Testis (tissue), 2 donors: ENCODE results near the gene CYBA.

Source experiments
- POLR2A ChIP-seq: fragments of 450-650 bp; IDR thresholded peaks from one replicate; pipeline ENCODE4 v1.6.1; 2017; ENCODE audit warnings: antibody characterized with exemption, mild to moderate bottlenecking, moderate library complexity
- TF ChIP-seq, protein P1 (sequence below), 3 experiments: fragments of 450-650 bp in 2 of 3; fragments of 200-600 bp in 1 of 3; sonication (generic) in 1 of 3; IDR thresholded peaks; one replicate each; pipeline ENCODE4 v1.5.1; 2016 to 2019; ENCODE audit warnings: antibody characterized with exemption in 3 of 3, mild to moderate bottlenecking in 2 of 3, moderate library complexity in 1 of 3

DNA sequence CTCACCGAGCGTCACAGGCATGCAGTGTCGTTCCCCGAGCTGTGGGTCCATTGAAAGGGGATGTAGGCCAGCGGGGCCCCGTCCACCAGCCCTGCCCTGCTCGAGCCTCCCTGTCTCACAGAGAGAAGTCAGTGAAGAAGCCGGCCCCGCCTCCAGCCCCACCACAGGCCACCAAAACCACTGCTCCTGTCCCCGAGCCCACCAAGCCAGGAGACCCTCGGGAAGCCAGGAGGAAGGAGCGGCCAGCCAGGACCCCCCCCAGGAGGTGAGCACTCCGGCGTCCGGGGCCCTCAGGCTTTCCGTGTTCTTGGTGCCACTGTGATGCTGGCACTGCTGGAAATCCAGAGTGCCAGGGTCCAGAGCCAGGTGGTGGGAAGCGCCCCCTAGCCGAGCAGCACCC, 26.4 kb downstream of the CYBA start:
- TF ChIP-seq, protein P1, sequence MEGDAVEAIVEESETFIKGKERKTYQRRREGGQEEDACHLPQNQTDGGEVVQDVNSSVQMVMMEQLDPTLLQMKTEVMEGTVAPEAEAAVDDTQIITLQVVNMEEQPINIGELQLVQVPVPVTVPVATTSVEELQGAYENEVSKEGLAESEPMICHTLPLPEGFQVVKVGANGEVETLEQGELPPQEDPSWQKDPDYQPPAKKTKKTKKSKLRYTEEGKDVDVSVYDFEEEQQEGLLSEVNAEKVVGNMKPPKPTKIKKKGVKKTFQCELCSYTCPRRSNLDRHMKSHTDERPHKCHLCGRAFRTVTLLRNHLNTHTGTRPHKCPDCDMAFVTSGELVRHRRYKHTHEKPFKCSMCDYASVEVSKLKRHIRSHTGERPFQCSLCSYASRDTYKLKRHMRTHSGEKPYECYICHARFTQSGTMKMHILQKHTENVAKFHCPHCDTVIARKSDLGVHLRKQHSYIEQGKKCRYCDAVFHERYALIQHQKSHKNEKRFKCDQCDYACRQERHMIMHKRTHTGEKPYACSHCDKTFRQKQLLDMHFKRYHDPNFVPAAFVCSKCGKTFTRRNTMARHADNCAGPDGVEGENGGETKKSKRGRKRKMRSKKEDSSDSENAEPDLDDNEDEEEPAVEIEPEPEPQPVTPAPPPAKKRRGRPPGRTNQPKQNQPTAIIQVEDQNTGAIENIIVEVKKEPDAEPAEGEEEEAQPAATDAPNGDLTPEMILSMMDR (IDR thresholded peaks at IDR 0.05): no peak
- no peak for TF ChIP-seq POLR2A
